ENCODE results near the gene ACADL.

GRCh38 chr2:210188190-210188589, 37.1 kb downstream of the ACADL start:
- no peak for TF ChIP-seq GATA2 (IDR thresholded peaks at IDR 0.05; ENCODE audit: low read depth, low read length)
- no peak for TF ChIP-seq GATA3 (IDR thresholded peaks at IDR 0.05; ENCODE audit: low read depth, low read length)

Data from SH-SY5Y (cell line).